OCI-LY3 (cell line): ENCODE results near the gene ADAMTS2.

Source experiments
- H2AFZ ChIP-seq: fragments of 200-600, 300-600 bp; shearing (Covaris generic); 2 replicates; pipeline ENCODE4 v1.6.0; 2014; ENCODE audit warnings: antibody characterized with exemption, low read depth, low read length
- H3K27ac ChIP-seq: fragments of 200-600, 300-600 bp; sonication (generic); 2 replicates; pipeline ENCODE4 v1.5.1; 2014; ENCODE audit warnings: mild to moderate bottlenecking, low read length, moderate library complexity, mixed read lengths
- H3K27me3 ChIP-seq: fragments of 200-600, 300-600 bp; sonication (generic); 2 replicates; pipeline ENCODE4 v1.6.1; 2014; ENCODE audit warnings: low read depth, low read length, mixed read lengths
- H3K36me3 ChIP-seq: fragments of 200-600, 300-600 bp; sonication (generic); replicated peaks from 2 replicates; pipeline ENCODE3; 2014; ENCODE audit warnings: low read depth, low read length, mixed read lengths
- H3K4me1 ChIP-seq: fragments of 300-600, 200-600 bp; sonication (generic); 2 replicates; pipeline ENCODE4 v1.6.1; 2014; ENCODE audit warnings: low read length, mixed read lengths
- H3K4me2 ChIP-seq: fragments of 200-600, 300-600 bp; sonication (generic); 2 replicates; pipeline ENCODE4 v1.6.1; 2014; ENCODE audit warnings: low read length, mixed read lengths
- H3K4me3 ChIP-seq: fragments of 300-600, 200-600 bp; sonication (generic); 2 replicates; pipeline ENCODE4 v1.5.1; 2014; ENCODE audit warnings: antibody characterized with exemption, mild to moderate bottlenecking, low read length, moderate library complexity
- H3K79me2 ChIP-seq: fragments of 300-600, 200-600 bp; shearing (Covaris generic); 2 replicates; pipeline ENCODE4 v1.6.1; 2014; ENCODE audit warnings: mild to moderate bottlenecking, low read length, mixed read lengths
- H3K9ac ChIP-seq: fragments of 300-600, 200-600 bp; shearing (Covaris generic); 2 replicates; pipeline ENCODE4 v1.6.0; 2014; ENCODE audit warnings: mild to moderate bottlenecking, low read length, moderate library complexity
- H3K9me3 ChIP-seq: fragments of 200-600, 300-600 bp; shearing (Covaris generic); 2 replicates; pipeline ENCODE4 v1.6.1; 2014; ENCODE audit warnings: low read length, mixed read lengths; ENCODE audit not compliant: insufficient read depth
- H4K20me1 ChIP-seq: fragments of 200-600, 300-600 bp; sonication (generic); 2 replicates; pipeline ENCODE4 v1.6.1; 2016; ENCODE audit warnings: low read length, mixed read lengths; ENCODE audit not compliant: insufficient read depth
- EZH2phosphoT487 ChIP-seq: fragments of 200-600 bp; shearing (Covaris generic); IDR thresholded peaks from 2 replicates; pipeline ENCODE4 v1.6.1; 2018; ENCODE audit warnings: antibody characterized with exemption, mixed run types, low read depth
- TF ChIP-seq, protein P1 (sequence below): fragments of 200-600, 300-600 bp; sonication (generic); IDR thresholded peaks from 2 replicates; pipeline ENCODE4 v1.5.1; 2014; ENCODE audit warnings: antibody characterized with exemption, low read length, low read depth

The ADAMTS2 gene

GRCh38 chr5:179308563-179309382, 36.5 kb downstream of the ADAMTS2 start:
- no peaks in the 10 kb centered on the region for H4K20me1 ChIP-seq
- no peaks in the 10 kb centered on the region for H3K4me1 ChIP-seq
- no peak overlapping the region for H3K4me3 ChIP-seq
- TF ChIP-seq, protein P1, sequence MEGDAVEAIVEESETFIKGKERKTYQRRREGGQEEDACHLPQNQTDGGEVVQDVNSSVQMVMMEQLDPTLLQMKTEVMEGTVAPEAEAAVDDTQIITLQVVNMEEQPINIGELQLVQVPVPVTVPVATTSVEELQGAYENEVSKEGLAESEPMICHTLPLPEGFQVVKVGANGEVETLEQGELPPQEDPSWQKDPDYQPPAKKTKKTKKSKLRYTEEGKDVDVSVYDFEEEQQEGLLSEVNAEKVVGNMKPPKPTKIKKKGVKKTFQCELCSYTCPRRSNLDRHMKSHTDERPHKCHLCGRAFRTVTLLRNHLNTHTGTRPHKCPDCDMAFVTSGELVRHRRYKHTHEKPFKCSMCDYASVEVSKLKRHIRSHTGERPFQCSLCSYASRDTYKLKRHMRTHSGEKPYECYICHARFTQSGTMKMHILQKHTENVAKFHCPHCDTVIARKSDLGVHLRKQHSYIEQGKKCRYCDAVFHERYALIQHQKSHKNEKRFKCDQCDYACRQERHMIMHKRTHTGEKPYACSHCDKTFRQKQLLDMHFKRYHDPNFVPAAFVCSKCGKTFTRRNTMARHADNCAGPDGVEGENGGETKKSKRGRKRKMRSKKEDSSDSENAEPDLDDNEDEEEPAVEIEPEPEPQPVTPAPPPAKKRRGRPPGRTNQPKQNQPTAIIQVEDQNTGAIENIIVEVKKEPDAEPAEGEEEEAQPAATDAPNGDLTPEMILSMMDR: no peak
- TF ChIP-seq EZH2phosphoT487: no peak
- no peaks in the 10 kb centered on the region for H3K27me3 ChIP-seq
- no peak overlapping the region for H3K4me2 ChIP-seq
- no peaks in the 10 kb centered on the region for H3K36me3 ChIP-seq
- H3K9ac ChIP-seq: no peak overlapping the region
- H2AFZ ChIP-seq: no peak overlapping the region
- no peaks in the 10 kb centered on the region for H3K79me2 ChIP-seq
- no peak overlapping the region for H3K27ac ChIP-seq
- H3K9me3 ChIP-seq: no peaks in the 10 kb centered on the region

DNA sequence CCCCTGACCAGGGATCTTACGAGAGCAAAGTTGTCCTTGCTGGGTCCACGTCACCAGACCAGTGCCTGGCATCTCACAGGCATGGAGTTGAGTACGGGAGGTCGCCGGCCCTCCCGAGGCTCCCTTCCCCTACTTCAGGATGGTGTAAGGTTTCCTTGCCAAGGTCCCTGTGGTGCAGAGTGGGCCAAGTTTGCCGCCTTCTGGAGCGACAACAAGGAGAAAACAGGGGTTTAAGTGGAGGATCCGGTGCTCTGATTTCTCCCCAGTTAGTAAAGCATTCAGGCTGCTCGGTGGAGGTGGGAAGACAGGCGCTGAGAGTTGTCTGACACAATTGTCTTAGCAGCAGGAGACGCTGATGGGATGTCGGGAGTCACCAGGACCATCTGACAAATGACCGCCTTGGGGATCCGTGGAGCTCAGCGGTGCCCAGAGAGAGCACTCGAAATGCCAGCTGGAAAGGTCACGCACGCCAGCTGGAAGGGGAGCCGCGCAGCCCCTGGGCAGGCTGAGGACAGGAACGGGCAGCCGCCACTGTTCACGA, 37.3 kb downstream of the ADAMTS2 start:
- Histone ChIP-seq H3K4me1 (no peaks in the 10 kb centered on the region), H3K9ac (no peak overlapping the region), H3K4me3 (no peak overlapping the region), H3K4me2 (no peak overlapping the region), H4K20me1 (no peaks in the 10 kb centered on the region), H3K36me3 (no peaks in the 10 kb centered on the region), H2AFZ (no peak overlapping the region), H3K79me2 (no peaks in the 10 kb centered on the region), H3K27me3 (no peaks in the 10 kb centered on the region), H3K9me3 (no peaks in the 10 kb centered on the region), H3K27ac (no peak overlapping the region)
- TF ChIP-seq, protein P1: no peak
- no peak for TF ChIP-seq EZH2phosphoT487

GRCh38 chr5:179307013-179307800, 38.1 kb downstream of the ADAMTS2 start:
- H3K79me2 ChIP-seq: no peaks in the 10 kb centered on the region
- no peak overlapping the region for H3K4me3 ChIP-seq
- H3K27ac ChIP-seq: no peak overlapping the region
- H3K9me3 ChIP-seq: no peaks in the 10 kb centered on the region
- TF ChIP-seq EZH2phosphoT487: no peak
- TF ChIP-seq, protein P1: no peak
- H3K36me3 ChIP-seq: no peaks in the 10 kb centered on the region
- H4K20me1 ChIP-seq: no peaks in the 10 kb centered on the region
- no peak overlapping the region for H3K9ac ChIP-seq
- H3K27me3 ChIP-seq: no peaks in the 10 kb centered on the region
- no peak overlapping the region for H2AFZ ChIP-seq
- no peak overlapping the region for H3K4me2 ChIP-seq
- H3K4me1 ChIP-seq: no peaks in the 10 kb centered on the region
